Measurements from ENCODE around the gene TNNC2. TPM values are rescaled to one million over a fixed set of nuclear protein-coding genes. Genes with fewer than 3 reads are reported as not detected.

The TNNC2 gene
- total and polyA plus RNA-seq, 2 experiments from 2014 or later: 0.83 TPM; not detected in 1

DNA sequence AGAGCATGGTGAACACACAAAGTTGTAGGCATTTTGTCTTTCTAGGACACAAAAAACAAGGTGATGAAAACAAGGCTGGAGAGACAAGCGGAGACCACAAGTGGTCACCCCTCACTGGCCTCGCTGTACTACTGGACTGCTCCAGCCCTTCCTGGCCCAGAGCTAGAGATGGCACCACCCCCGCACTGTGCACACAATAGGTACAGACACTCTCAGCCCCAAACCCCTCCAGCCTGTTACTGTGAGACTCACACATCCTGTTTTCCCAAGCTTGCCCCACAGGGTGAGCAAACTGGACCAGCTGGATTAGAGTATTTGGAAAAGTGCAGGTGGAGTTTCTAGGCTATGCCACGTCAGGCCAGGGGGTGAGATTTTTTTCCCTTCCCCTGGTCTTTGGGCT lies 45.5 kb upstream of the TNNC2 start:
- WGBS, 2 experiments (ENCODE audit: low coverage in 1 of 2, low lambda C conversion rate in 2 of 2, missing lambda C conversion rate in 2 of 2): 84 to 92% methylated on average over 4 of the region's 4 CpGs
- Histone ChIP-seq H3F3A (ENCODE audit: insufficient read depth) (peaks cover 7% of the 10 kb centered on the region; the same call in 1 of the 2 replicates), H3K9me3 (ENCODE audit: low read depth) (no peaks in the 10 kb centered on the region), H3K27me3 (replicated peaks; ENCODE audit: insufficient read depth) (no peaks in the 10 kb centered on the region), H4K20me1 (ENCODE audit: insufficient read depth) (no peaks in the 10 kb centered on the region), H2AFZ (no peak overlapping the region), H3K27ac (no peak overlapping the region), H3K79me2 (ENCODE audit: insufficient read depth) (0 out of 2 replicates have a peak, but pooled peaks cover 3% of the 10 kb centered on the region), H3K36me3 (ENCODE audit: low read depth) (no peaks in the 10 kb centered on the region), H3K4me1 (ENCODE audit: insufficient read depth) (peaks cover 9% of the 10 kb centered on the region), H3K4me2 (ENCODE audit: unreplicated experiment) (no peak overlapping the region), H3K4me3 (no peak overlapping the region), H3K9ac (no peak overlapping the region), H3K9me2 (ENCODE audit: insufficient read depth) (no peaks in the 10 kb centered on the region)
- in situ Hi-C loops (cut with MboI): no loop called here
- DNase-seq: no peak
- TF ChIP-seq EZH2 (IDR thresholded peaks at IDR 0.05; ENCODE audit: insufficient read depth, poor library complexity, severe bottlenecking) (no peak), EZH2phosphoT487 (IDR thresholded peaks at IDR 0.05; ENCODE audit: insufficient read depth, low read depth) (no peak)

DNA sequence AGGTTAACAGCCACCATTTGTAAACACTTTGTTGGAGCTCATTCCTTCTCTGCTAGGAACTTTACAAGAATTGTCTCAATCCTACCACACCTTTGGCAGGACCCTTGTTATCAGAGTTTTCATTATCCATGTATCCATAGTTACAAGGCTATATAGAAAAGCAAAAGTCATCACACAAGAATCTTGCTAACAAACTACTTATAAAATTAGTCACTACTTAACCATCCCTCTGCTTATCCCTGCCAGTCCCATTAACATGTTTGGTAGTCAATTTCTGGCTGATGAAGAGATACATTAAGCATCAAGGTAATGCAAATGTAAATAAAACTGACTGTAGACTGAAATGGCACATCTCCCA lies 40.7 kb upstream of the TNNC2 start:
- Histone ChIP-seq H2AFZ (no peak overlapping the region), H3K9me2 (ENCODE audit: insufficient read depth) (no peaks in the 10 kb centered on the region), H3K4me3 (peak overlapping the region; percentile 19; the same call in 1 of the 2 replicates), H3K36me3 (ENCODE audit: low read depth) (no peaks in the 10 kb centered on the region), H3K79me2 (ENCODE audit: insufficient read depth) (0 out of 2 replicates have a peak, but pooled peaks cover 3% of the 10 kb centered on the region), H3K4me1 (ENCODE audit: insufficient read depth) (peaks cover 15% of the 10 kb centered on the region), H3K27me3 (replicated peaks; ENCODE audit: insufficient read depth) (no peaks in the 10 kb centered on the region), H3F3A (ENCODE audit: insufficient read depth) (peaks cover 14% of the 10 kb centered on the region; the same call in 1 of the 2 replicates), H3K27ac (peak overlapping the region; percentile 75), H3K4me2 (ENCODE audit: unreplicated experiment) (peak overlapping the region; percentile 62), H3K9me3 (ENCODE audit: low read depth) (no peaks in the 10 kb centered on the region), H4K20me1 (ENCODE audit: insufficient read depth) (no peaks in the 10 kb centered on the region), H3K9ac (peak overlapping the region; percentile 49)
- TF ChIP-seq EZH2phosphoT487 (IDR thresholded peaks at IDR 0.05; ENCODE audit: insufficient read depth, low read depth): no peak
- TF ChIP-seq EZH2 (IDR thresholded peaks at IDR 0.05; ENCODE audit: insufficient read depth, poor library complexity, severe bottlenecking): no peak
- in situ Hi-C loops (cut with MboI): no loop called here
- peak; percentile 82 for DNase-seq

DNA sequence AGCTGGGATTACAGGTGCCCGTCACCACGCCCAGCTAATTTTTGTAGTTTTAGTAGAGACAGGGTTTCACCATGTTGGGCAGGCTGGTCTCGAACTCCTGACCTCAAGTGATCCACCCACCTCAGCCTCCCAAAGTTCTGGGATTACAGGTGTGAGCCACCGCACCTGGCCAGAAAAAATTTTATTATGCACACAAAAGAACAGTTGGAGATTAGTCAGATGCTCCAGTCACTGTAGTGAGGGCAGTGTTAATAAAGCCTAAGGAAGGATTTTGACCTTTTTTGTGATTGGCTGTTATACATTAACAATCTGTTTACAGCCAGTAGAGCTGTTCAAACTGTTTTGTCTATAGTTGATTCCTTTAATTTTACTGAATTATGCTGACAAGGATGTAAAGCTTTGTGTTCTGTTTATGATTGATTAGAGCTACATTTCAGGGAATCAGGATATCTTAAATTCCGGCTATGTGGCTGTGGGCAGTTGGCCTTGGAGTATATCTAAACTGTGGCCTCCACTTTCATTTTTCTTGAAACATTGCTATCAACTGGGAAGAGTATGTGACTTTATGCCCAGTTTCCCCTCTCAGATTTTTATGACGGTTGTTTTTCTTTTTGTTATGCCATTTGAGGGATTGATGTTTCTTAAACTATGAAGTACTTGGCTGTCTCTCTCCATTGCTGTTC lies 40.2 kb upstream of the TNNC2 start:
- H3K4me1 ChIP-seq (ENCODE audit: insufficient read depth): peaks cover 15% of the 10 kb centered on the region
- peak overlapping the region; percentile 62 for H3K4me2 ChIP-seq (ENCODE audit: unreplicated experiment)
- in situ Hi-C loops (cut with MboI): no loop called here
- no peak for DNase-seq
- H3K79me2 ChIP-seq (ENCODE audit: insufficient read depth): 0 out of 2 replicates have a peak, but pooled peaks cover 3% of the 10 kb centered on the region
- peak overlapping the region; percentile 75 for H3K27ac ChIP-seq
- no peaks in the 10 kb centered on the region for H3K9me2 ChIP-seq (ENCODE audit: insufficient read depth)
- no peaks in the 10 kb centered on the region for H4K20me1 ChIP-seq (ENCODE audit: insufficient read depth)
- H3K27me3 ChIP-seq (replicated peaks; ENCODE audit: insufficient read depth): no peaks in the 10 kb centered on the region
- WGBS, 2 experiments (ENCODE audit: low coverage in 1 of 2, low lambda C conversion rate in 2 of 2, missing lambda C conversion rate in 2 of 2): 93 to 94% methylated on average over 6 of the region's 6 CpGs
- H3F3A ChIP-seq (ENCODE audit: insufficient read depth): peaks cover 14% of the 10 kb centered on the region; the same call in 1 of the 2 replicates
- H3K9ac ChIP-seq: peak overlapping the region; percentile 49
- H3K36me3 ChIP-seq (ENCODE audit: low read depth): no peaks in the 10 kb centered on the region
- peak overlapping the region; percentile 19; the same call in 1 of the 2 replicates for H3K4me3 ChIP-seq
- TF ChIP-seq EZH2phosphoT487 (IDR thresholded peaks at IDR 0.05; ENCODE audit: insufficient read depth, low read depth) (no peak), EZH2 (IDR thresholded peaks at IDR 0.05; ENCODE audit: insufficient read depth, poor library complexity, severe bottlenecking) (no peak)
- no peak overlapping the region for H2AFZ ChIP-seq
- no peaks in the 10 kb centered on the region for H3K9me3 ChIP-seq (ENCODE audit: low read depth)

DNA sequence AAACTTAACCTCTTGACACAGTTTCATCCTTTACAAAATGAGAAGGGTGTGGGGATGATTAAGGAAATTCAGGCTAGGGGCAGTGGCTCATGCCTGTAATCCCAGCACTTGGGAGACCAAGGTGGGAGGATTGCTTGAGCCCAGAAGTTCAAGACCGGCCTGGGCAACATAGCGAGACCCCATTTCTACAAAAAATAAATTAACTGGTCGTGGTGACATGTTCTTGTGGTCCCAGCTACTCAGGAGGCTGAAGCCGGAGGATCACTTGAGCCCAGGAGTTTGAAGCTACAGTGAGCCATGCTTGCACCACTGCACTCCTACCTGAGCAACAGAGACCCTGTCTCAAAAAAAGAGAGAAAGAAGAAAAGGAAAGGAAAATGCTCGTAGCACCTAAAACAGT lies 39.3 kb upstream of the TNNC2 start:
- no peak overlapping the region for H3K27ac ChIP-seq
- H2AFZ ChIP-seq: no peak overlapping the region
- in situ Hi-C loops (cut with MboI): no loop called here
- no peak overlapping the region for H3K4me2 ChIP-seq (ENCODE audit: unreplicated experiment)
- H3K9ac ChIP-seq: no peak overlapping the region
- H4K20me1 ChIP-seq (ENCODE audit: insufficient read depth): no peaks in the 10 kb centered on the region
- WGBS, 2 experiments (ENCODE audit: low coverage in 1 of 2, low lambda C conversion rate in 2 of 2, missing lambda C conversion rate in 2 of 2): 95 to 96% methylated on average over 5 of the region's 5 CpGs
- H3K79me2 ChIP-seq (ENCODE audit: insufficient read depth): 0 out of 2 replicates have a peak, but pooled peaks cover 3% of the 10 kb centered on the region
- H3K9me3 ChIP-seq (ENCODE audit: low read depth): no peaks in the 10 kb centered on the region
- H3K36me3 ChIP-seq (ENCODE audit: low read depth): no peaks in the 10 kb centered on the region
- H3K27me3 ChIP-seq (replicated peaks; ENCODE audit: insufficient read depth): no peaks in the 10 kb centered on the region
- H3K9me2 ChIP-seq (ENCODE audit: insufficient read depth): no peaks in the 10 kb centered on the region
- H3K4me3 ChIP-seq: no peak overlapping the region
- H3F3A ChIP-seq (ENCODE audit: insufficient read depth): peaks cover 14% of the 10 kb centered on the region; the same call in 1 of the 2 replicates
- H3K4me1 ChIP-seq (ENCODE audit: insufficient read depth): peaks cover 15% of the 10 kb centered on the region
- DNase-seq: no peak
- no peak for TF ChIP-seq EZH2 (IDR thresholded peaks at IDR 0.05; ENCODE audit: insufficient read depth, poor library complexity, severe bottlenecking)
- TF ChIP-seq EZH2phosphoT487 (IDR thresholded peaks at IDR 0.05; ENCODE audit: insufficient read depth, low read depth): no peak

Measured in GM23248 (cell line).